NT2/D1 (cell line): ENCODE measurements around the gene PRRC2A.

Experiments
- DNase-seq: peaks from one replicate; pipeline ENCODE4 v3.0.0-alpha.2; 2011; ENCODE audit warnings: low read depth, low spot score
- H3K27me3 ChIP-seq: 2 replicates; pipeline ENCODE4 v1.6.0; 2011; ENCODE audit warnings: mild to moderate bottlenecking; ENCODE audit not compliant: insufficient read length, insufficient read depth
- H3K36me3 ChIP-seq: 2 replicates; pipeline ENCODE4 v1.6.1; 2011; ENCODE audit warnings: mild to moderate bottlenecking, low read length, mixed read lengths; ENCODE audit not compliant: insufficient read depth, insufficient read length
- H3K4me1 ChIP-seq: 2 replicates; pipeline ENCODE4 v1.5.1; 2011; ENCODE audit not compliant: insufficient read depth, insufficient read length
- H3K4me3 ChIP-seq: 2 replicates; pipeline ENCODE4 v1.5.1; 2011; ENCODE audit warnings: low read depth; ENCODE audit not compliant: insufficient read length
- H3K9ac ChIP-seq: 2 replicates; pipeline ENCODE4 v1.6.0; 2011; ENCODE audit warnings: low read depth; ENCODE audit not compliant: insufficient read length
- H3K9me3 ChIP-seq: 2 replicates; pipeline ENCODE4 v1.5.1; 2011; ENCODE audit warnings: mild to moderate bottlenecking, low read length; ENCODE audit not compliant: insufficient read depth
- SUZ12 ChIP-seq: IDR thresholded peaks from 2 replicates; pipeline ENCODE4 v1.6.1; 2011; ENCODE audit not compliant: insufficient read length, insufficient read depth; ENCODE audit errors: extremely low read depth
- YY1 ChIP-seq: IDR thresholded peaks from 2 replicates; pipeline ENCODE4 v1.6.1; 2011; ENCODE audit not compliant: insufficient read length, insufficient read depth
- ZNF274 ChIP-seq: IDR thresholded peaks from 2 replicates; pipeline ENCODE4 v1.6.1; 2011; ENCODE audit warnings: mild to moderate bottlenecking, low read depth, low read length

PRRC2A gene

GRCh38 chr6:31610968-31611367 is 9.5 kb upstream of the PRRC2A start:
- H3K4me3 ChIP-seq, result no peak overlapping the region
- no peaks in the 10 kb centered on the region for H3K36me3 ChIP-seq
- no peak for DNase-seq
- H3K9ac ChIP-seq, result no peak overlapping the region
- H3K27me3 ChIP-seq, result no peaks in the 10 kb centered on the region
- H3K4me1 ChIP-seq, result no peaks in the 10 kb centered on the region
- TF ChIP-seq SUZ12, result no peak
- TF ChIP-seq ZNF274, result no peak
- TF ChIP-seq YY1, result no peak
- no peaks in the 10 kb centered on the region for H3K9me3 ChIP-seq

GRCh38 chr6:31614075-31614619 is 6.4 kb upstream of the PRRC2A start:
- Histone ChIP-seq H3K36me3 (no peaks in the 10 kb centered on the region), H3K4me3 (no peak overlapping the region), H3K4me1 (no peaks in the 10 kb centered on the region), H3K27me3 (no peaks in the 10 kb centered on the region), H3K9me3 (no peaks in the 10 kb centered on the region), H3K9ac (no peak overlapping the region)
- no peak for DNase-seq
- no peak for TF ChIP-seq ZNF274
- no peak for TF ChIP-seq SUZ12

- DNase-seq, result no peak
- Histone ChIP-seq H3K36me3 (no peaks in the 10 kb centered on the region), H3K9me3 (no peaks in the 10 kb centered on the region), H3K9ac (no peak within 1 kb of the TSS), H3K27me3 (no peaks in the 10 kb centered on the region), H3K4me1 (no peaks in the 10 kb centered on the region), H3K4me3 (no peak within 1 kb of the TSS)
- TF ChIP-seq SUZ12 (no peak), ZNF274 (no peak), YY1 (no peak)
Measured at GRCh38 chr6:31614684-31615578, 5.6 kb upstream of the PRRC2A start, which contains the start of gene AIF1. Gene AIF1, plus strand, starts transcription at chr6:31615234. Its CDS starts 96 bp downstream, at chr6:31615330.

GRCh38 chr6:31615748-31616147 is 4.8 kb upstream of the PRRC2A start:
- Histone ChIP-seq H3K4me3 (no peak overlapping the region), H3K9ac (no peak overlapping the region)
- no peak for TF ChIP-seq YY1
- TF ChIP-seq SUZ12, result no peak
- TF ChIP-seq ZNF274, result no peak

GRCh38 chr6:31617010-31617409 is 3.5 kb upstream of the PRRC2A start:
- Histone ChIP-seq H3K9me3 (no peaks in the 10 kb centered on the region), H3K9ac (no peak overlapping the region), H3K4me1 (no peaks in the 10 kb centered on the region), H3K36me3 (peaks cover 7% of the 10 kb centered on the region), H3K4me3 (no peak overlapping the region), H3K27me3 (no peaks in the 10 kb centered on the region)
- TF ChIP-seq YY1, result no peak
- DNase-seq, result no peak

More at GRCh38 chr6:31615748-31616147, 4.8 kb upstream of the PRRC2A start:
- Histone ChIP-seq H3K36me3 (no peaks in the 10 kb centered on the region), H3K4me1 (no peaks in the 10 kb centered on the region), H3K9me3 (no peaks in the 10 kb centered on the region), H3K27me3 (no peaks in the 10 kb centered on the region)
- DNase-seq, result no peak

- H3K36me3 ChIP-seq, result peaks cover 36% of the 10 kb centered on the region
- no peaks in the 10 kb centered on the region for H3K9me3 ChIP-seq
- no peaks in the 10 kb centered on the region for H3K27me3 ChIP-seq
- peak; percentile 94 for DNase-seq
- peaks cover 3% of the 10 kb centered on the region for H3K4me1 ChIP-seq
- H3K9ac ChIP-seq, result peak overlapping the region; percentile 91
- TF ChIP-seq YY1, result no peak
- no peak for TF ChIP-seq ZNF274
- TF ChIP-seq SUZ12, result no peak
- H3K4me3 ChIP-seq, result peak overlapping the region; percentile 56
Measured at GRCh38 chr6:31619805-31620585, 520 bp upstream of the PRRC2A start.

- H3K9ac ChIP-seq, result peak overlapping the region; percentile 96
- H3K4me1 ChIP-seq, result peaks cover 6% of the 10 kb centered on the region
- H3K4me3 ChIP-seq, result peak overlapping the region; percentile 89
- DNase-seq, result no peak
- no peaks in the 10 kb centered on the region for H3K9me3 ChIP-seq
- H3K27me3 ChIP-seq, result no peaks in the 10 kb centered on the region
- H3K36me3 ChIP-seq, result peaks cover 51% of the 10 kb centered on the region
- TF ChIP-seq ZNF274 (no peak), SUZ12 (no peak), YY1 (no peak)
Measured at GRCh38 chr6:31621320-31621939, 915 bp downstream of the PRRC2A start.
